Epithelial cell of prostate (primary cell): ENCODE measurements around the gene LOXL1.

Experiments
- DNase-seq: peaks from one replicate; pipeline ENCODE4 v3.0.0-alpha.2; 2011; ENCODE audit warnings: low read depth, low spot score
- H3K27ac ChIP-seq: fragments of 450-650 bp; 2 replicates; pipeline ENCODE4 v1.5.1; 2017; ENCODE audit warnings: mild to moderate bottlenecking

Gene LOXL1

GRCh38 chr15:73921254-73921925 is 4.9 kb upstream of the LOXL1 start:
- no peak for DNase-seq
- no peak overlapping the region for H3K27ac ChIP-seq

DNA sequence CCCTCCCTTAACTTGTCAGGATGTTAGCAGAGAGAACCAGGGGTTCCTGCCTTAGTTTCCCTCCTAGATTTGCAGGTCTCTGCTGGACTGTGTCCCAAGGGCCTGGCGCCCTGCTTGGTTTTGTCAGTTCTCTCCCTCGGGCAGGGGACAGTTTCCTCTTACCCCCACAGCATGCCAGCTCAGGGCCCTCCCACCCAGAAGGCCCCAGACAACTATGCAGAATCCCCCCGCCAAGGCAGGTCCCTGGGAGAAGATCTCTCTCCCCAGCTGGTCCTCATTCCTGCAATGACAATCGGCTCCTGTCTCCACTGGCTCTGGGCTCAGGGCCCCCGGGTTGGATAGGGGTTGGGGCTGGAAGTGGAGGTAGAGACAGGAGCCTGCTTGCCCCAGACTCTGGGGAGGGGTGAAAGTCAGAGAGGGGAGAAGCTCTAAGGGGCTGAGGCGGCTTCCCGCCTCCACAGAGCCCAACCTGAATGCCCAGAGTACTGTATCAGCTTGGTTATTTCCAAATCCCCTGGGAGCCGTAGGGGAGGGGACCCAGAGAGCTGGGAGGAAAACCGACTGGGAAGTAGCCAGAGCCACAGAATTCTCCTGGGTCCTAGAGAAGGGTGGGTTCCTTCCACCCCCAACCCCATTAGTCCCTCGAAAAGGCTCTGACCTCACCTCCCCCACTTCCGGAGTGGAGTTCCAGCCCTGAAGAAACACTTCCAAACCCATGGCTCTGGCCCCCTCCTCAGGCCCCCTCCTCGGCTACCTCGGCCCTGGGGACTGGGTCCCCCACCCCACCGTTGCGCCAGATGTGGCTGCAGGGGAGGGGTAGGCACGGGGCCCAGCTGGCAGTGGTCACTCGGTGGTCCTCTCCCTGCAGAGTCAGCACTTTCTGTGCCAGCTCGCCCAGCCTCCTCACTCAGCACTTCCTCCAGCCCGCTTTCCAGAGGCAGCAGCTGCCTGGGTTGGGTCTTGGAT is 3.8 kb upstream of the LOXL1 start:
- DNase-seq = no peak
- no peak overlapping the region for H3K27ac ChIP-seq

DNA sequence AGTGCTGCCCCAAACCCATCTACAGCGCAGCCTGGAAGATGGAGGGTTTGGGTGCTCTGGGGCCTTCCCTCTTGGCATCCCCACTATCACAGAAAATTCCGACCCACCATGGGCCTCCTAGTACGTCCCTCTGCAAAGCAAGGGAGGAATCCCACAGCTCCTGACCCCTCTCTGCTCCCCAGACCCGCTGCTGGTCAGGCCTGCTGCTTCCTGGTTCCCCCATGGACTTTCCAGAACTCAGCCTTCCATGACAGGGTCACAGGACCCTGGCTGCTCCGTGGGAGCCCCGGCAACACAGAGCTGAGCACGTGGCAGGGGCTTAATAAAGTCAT is 3.1 kb upstream of the LOXL1 start:
- H3K27ac ChIP-seq = no peak overlapping the region
- DNase-seq = no peak

- H3K27ac ChIP-seq = peak overlapping the region; percentile 9
- DNase-seq = no peak
Observed at GRCh38 chr15:73923488-73924164, 2.6 kb upstream of the LOXL1 start.

- no peak for DNase-seq
- H3K27ac ChIP-seq = peak overlapping the region; percentile 9
Observed at GRCh38 chr15:73924171-73924921, 1.9 kb upstream of the LOXL1 start.

GRCh38 chr15:73925848-73926218 is 429 bp upstream of the LOXL1 start:
- DNase-seq = no peak
- H3K27ac ChIP-seq = no peak overlapping the region

DNA sequence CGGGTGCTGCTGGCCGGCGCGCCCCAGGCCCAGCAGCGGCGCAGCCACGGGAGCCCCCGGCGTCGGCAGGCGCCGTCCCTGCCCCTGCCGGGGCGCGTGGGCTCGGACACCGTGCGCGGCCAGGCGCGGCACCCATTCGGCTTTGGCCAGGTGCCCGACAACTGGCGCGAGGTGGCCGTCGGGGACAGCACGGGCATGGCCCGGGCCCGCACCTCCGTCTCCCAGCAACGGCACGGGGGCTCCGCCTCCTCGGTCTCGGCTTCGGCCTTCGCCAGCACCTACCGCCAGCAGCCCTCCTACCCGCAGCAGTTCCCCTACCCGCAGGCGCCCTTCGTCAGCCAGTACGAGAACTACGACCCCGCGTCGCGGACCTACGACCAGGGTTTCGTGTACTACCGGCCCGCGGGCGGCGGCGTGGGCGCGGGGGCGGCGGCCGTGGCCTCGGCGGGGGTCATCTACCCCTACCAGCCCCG is 777 bp downstream of the LOXL1 start:
- H3K27ac ChIP-seq = peak overlapping the region; percentile 58
- no peak for DNase-seq

DNA sequence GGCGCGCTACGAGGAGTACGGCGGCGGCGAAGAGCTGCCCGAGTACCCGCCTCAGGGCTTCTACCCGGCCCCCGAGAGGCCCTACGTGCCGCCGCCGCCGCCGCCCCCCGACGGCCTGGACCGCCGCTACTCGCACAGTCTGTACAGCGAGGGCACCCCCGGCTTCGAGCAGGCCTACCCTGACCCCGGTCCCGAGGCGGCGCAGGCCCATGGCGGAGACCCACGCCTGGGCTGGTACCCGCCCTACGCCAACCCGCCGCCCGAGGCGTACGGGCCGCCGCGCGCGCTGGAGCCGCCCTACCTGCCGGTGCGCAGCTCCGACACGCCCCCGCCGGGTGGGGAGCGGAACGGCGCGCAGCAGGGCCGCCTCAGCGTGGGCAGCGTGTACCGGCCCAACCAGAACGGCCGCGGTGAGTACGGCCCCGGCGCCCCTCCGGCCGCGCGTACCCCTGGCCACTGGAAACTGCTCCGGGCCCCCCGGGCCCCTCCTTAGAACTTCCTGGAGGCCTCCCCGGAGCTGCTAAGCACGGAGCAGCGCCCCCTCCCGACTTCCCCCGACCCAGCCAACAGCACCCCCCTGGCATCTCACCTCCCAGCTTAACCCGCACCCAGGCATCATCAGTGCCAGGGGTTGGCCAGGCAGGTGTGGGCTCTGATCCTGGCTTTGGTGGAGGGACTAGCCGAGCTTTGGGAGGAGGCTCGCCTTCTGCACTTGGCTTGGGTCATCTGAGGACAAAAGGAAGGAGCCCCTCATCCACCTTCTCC is 1.4 kb downstream of the LOXL1 start:
- DNase-seq = no peak
- H3K27ac ChIP-seq = peak overlapping the region; percentile 58

- no peak overlapping the region for H3K27ac ChIP-seq
Observed at GRCh38 chr15:73928241-73928579, 1.9 kb downstream of the LOXL1 start.

DNA sequence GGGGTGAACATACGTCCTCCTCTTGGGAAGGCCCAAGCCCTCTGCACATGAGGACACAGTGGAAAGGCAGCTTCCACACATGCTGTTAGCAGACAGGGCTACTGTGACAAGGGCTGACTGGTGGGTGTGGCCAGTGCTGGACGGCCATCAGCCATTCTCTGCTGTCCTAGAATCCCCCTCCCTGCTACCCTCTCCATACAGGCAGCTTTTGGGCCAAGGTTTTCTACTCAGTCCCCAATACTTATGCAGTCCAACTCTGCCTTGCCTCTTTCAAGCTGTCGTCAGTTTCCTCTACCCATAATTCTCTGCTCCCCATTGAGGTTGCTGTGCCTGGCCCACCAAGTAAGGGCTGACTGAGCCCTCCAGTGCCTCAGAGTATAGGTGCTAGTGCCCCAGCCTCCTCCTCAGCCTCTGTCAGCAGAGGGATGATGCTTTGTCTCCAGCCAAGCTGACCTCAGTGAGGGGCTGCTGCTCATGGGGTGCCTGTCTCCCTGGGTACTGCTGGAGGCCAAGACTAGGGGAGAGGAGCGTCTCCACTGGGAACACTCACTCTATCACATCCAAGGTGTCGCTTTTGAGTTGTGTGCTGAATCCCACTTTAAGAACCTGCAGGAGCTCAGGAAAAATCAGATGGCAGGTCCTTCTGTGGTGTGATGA is 2.8 kb downstream of the LOXL1 start:
- H3K27ac ChIP-seq = no peak overlapping the region
- no peak for DNase-seq

More at GRCh38 chr15:73928241-73928579, 1.9 kb downstream of the LOXL1 start:
- DNase-seq = no peak

DNA sequence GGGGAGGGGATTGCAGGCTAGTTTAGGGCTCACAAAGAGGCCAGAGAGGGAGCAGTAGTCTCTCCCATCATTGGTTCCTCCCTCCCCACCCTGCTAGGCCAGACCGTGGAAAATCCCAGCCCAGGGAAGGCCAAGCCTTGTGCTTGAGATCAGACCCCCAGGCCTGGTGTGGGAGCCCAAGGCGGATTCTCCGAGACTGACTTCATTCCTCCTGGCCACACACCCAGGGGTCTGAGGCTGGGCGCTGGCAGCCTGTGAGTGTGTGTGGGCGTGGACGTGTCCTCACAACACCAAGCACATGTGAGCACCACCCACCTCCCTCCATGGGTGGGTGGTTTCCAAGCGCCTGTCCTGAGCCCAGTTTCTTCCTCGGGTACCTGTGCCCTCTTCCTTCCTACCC is 4.1 kb downstream of the LOXL1 start:
- no peak for DNase-seq
- H3K27ac ChIP-seq = no peak overlapping the region

DNA sequence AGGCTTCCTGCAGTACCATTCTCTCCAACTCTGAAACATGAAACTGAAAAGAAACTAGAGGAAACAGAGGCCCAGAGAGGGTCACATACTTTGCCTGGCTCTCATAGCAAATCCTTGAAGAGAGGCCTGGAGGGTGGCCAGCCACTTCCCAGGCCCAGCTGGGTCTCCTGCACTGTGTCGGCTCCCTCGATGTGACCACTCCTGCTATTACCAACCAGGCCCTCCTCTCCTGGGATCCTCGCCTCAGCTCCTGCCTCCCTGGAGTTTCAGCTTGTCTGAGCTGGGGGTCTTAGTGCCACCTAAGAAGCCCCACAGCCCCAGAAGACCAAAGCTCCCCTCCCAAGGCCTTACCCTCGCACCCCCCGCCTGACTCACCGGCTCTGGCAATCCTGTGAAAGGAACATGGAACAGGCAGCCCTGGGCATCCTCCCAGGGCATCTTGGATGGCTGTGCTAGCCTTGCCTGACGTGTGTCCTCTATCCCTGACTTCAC is 4.6 kb downstream of the LOXL1 start:
- no peak for DNase-seq
- no peak overlapping the region for H3K27ac ChIP-seq

DNA sequence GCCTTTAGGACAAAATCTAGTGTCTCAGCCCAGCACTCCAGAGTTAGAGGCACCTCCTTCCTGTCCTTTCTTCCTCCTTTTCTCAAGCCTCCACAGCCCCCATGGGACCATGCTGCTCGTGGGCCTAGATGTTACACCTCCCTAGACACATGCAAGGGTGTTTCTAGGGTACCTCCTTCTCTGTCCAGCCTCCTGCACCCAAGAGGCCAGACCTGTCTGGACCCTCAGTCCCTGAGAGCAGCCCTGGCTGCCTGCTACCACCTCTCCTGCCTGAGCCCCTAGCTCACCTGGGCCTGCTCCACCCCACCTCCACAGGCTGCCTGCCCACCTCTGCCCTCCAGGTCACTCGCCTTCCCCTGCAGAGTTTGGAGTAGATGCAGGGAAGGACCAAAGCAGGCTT is 5.2 kb downstream of the LOXL1 start:
- no peak for DNase-seq
- no peak overlapping the region for H3K27ac ChIP-seq

DNA sequence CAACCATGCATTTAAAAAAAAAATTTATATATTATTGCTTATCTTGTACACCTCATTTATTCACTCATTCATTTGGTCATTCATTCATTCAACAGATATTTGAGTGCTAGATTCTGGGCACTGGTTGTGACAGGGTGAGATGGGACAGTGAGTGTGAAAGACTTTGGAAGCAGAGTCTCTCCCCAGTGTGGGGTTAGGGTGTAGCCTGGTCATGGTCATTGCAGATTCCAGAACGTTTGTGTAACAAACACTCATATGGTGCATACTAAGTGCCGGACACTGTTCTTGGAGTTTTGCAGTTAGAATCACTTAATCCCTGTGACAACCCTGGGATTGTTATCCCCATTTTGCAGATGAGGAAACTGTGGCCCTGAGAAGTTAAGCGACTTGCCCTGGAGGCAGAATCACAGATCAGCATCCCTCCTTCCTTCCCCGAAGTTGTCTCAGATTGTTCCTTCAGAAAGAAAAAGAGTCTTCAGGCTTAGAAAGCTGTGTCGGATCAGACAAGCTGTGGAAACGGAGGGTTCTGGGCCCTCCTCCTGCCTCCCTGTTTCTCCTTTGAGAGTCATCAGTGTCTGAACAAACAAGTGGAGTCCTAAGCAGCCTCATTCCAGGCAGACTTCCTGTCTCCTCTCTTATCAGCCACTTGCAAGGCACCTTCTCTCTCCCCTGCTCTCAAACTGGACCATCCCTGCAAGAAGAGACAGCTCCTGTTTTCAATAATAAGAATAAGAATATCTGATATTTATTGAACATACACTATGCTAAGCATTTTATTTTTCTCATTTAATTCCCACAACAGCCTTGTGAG is 6.3 kb downstream of the LOXL1 start:
- DNase-seq = no peak
- no peak overlapping the region for H3K27ac ChIP-seq

DNA sequence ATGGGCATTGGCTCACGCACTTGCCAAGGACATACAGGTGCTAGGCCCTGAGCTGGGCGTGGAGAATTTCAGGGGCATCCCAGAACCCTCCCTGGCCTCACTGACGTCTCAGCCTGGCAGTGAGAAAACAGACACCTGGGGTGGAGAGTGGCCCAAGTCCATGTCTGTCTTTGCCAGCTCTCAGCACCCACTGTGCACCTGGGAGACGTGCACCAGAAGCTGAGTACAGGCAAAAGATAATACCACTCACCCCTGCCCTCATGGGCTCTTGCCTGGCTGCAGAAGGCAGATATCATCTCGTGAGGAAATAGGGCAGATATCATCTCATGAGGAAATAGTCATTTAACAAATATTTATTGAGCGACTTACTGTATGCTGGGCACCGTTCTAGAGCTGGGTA is 8.0 kb downstream of the LOXL1 start:
- H3K27ac ChIP-seq = no peak overlapping the region
- no peak for DNase-seq

- no peak overlapping the region for H3K27ac ChIP-seq
- DNase-seq = no peak
Observed at GRCh38 chr15:73935547-73935946, 9.3 kb downstream of the LOXL1 start.

GRCh38 chr15:73936181-73936580 is 9.9 kb downstream of the LOXL1 start:
- no peak overlapping the region for H3K27ac ChIP-seq
- peak; percentile 27 for DNase-seq

- DNase-seq = no peak
- no peak overlapping the region for H3K27ac ChIP-seq
Observed at GRCh38 chr15:73936588-73937290, 10.5 kb downstream of the LOXL1 start.
